Measurements from ENCODE around the gene SLC6A20. TPM values are rescaled to one million over a fixed set of nuclear protein-coding genes. Genes with fewer than 3 reads are reported as not detected.

SLC6A20 gene
- total and polyA plus RNA-seq, 2 experiments from 2014 or later: 0.05 to 0.14 TPM

- no peak overlapping the region for H3K27ac ChIP-seq (ENCODE audit: low read depth)
- no peak overlapping the region for H3K4me3 ChIP-seq
- H2AFZ ChIP-seq: no peak overlapping the region
- H3K79me2 ChIP-seq (replicated peaks; ENCODE audit: insufficient read depth): peaks cover 21% of the 10 kb centered on the region; the same call in 1 of the 2 replicates
- ATAC-seq: no peak
- DNase-seq (ENCODE audit: low spot score): no peak
- H3K27me3 ChIP-seq (ENCODE audit: insufficient read depth): no peaks in the 10 kb centered on the region
- H3K36me3 ChIP-seq (ENCODE audit: insufficient read depth): peaks cover 27% of the 10 kb centered on the region
- H3K4me1 ChIP-seq (ENCODE audit: insufficient read depth): no peaks in the 10 kb centered on the region
- H3K27ac Mint-ChIP-seq: no peak overlapping the region
- TF ChIP-seq EZH2 (IDR thresholded peaks at IDR 0.05; ENCODE audit: low read depth, unreplicated experiment) (no peak), ZNF114 (CRISPR knock-in tag; IDR thresholded peaks at IDR 0.05) (no peak), ETS1 (IDR thresholded peaks at IDR 0.05) (no peak), JUNB (IDR thresholded peaks at IDR 0.05; ENCODE audit: unreplicated experiment) (no peak), ZNF462 (CRISPR knock-in tag; IDR thresholded peaks at IDR 0.05) (no peak), CTCF (conservative IDR thresholded peaks at IDR 0.05; ENCODE audit: low read depth in 2 of 2) (no peak), EZH2phosphoT487 (IDR thresholded peaks at IDR 0.05; ENCODE audit: unreplicated experiment) (no peak), ZNF331 (CRISPR knock-in tag; IDR thresholded peaks at IDR 0.05; ENCODE audit: low read depth) (no peak), STAT1 (IDR thresholded peaks at IDR 0.05; ENCODE audit: unreplicated experiment) (no peak), NANOG (IDR thresholded peaks at IDR 0.05; ENCODE audit: borderline replicate concordance) (no peak), CREB1 (CRISPR knock-in tag; IDR thresholded peaks at IDR 0.05; ENCODE audit: low read depth) (no peak), REST (IDR thresholded peaks at IDR 0.05; ENCODE audit: unreplicated experiment) (no peak), POLR2AphosphoS5 (IDR thresholded peaks at IDR 0.05; ENCODE audit: low read depth) (no peak)
- H3K4me3 Mint-ChIP-seq: no peak overlapping the region
- H3K36me3 Mint-ChIP-seq (ENCODE audit: low read depth): peaks cover 52% of the 10 kb centered on the region
- no peaks in the 10 kb centered on the region for H3K9me2 ChIP-seq (ENCODE audit: insufficient read depth)
- H3K27me3 Mint-ChIP-seq (ENCODE audit: insufficient read depth, low read depth, poor library complexity): no peaks in the 10 kb centered on the region
- no peaks in the 10 kb centered on the region for H3F3A ChIP-seq (replicated peaks; ENCODE audit: low read depth)
- no peaks in the 10 kb centered on the region for H3K9me3 Mint-ChIP-seq
- no peaks in the 10 kb centered on the region for H3K4me1 Mint-ChIP-seq
- no peaks in the 10 kb centered on the region for H4K20me1 ChIP-seq (replicated peaks; ENCODE audit: insufficient read depth)
- H3K4me2 ChIP-seq: no peak overlapping the region
Observed at GRCh38 chr3:45729614-45730013, 66.7 kb downstream of the SLC6A20 start.
